SJCRH30 (cell line): ENCODE measurements around the gene FBLN5. TPM values are rescaled to one million over a fixed set of nuclear protein-coding genes. Genes with fewer than 3 reads are reported as not detected.

Experiments
- DNase-seq, 2 experiments: peaks; one replicate each; pipeline ENCODE4 v3.0.0-alpha.2; 2015 to 2020
- H3K27ac ChIP-seq: fragments of 250-450 bp; sonication (Bioruptor Pico); 2 replicates; pipeline ENCODE4 v1.5.1; 2020; ENCODE audit warnings: mild to moderate bottlenecking, moderate library complexity
- H3K27me3 ChIP-seq: fragments of 250-450 bp; sonication (Bioruptor Pico); 2 replicates; pipeline ENCODE4 v1.5.1; 2020; ENCODE audit warnings: mild to moderate bottlenecking, moderate library complexity
- H3K36me3 ChIP-seq: fragments of 250-450 bp; sonication (Bioruptor Pico); 2 replicates; pipeline ENCODE4 v1.5.1; 2020; ENCODE audit warnings: mild to moderate bottlenecking, moderate library complexity
- H3K4me1 ChIP-seq: fragments of 250-450 bp; sonication (Bioruptor Pico); 2 replicates; pipeline ENCODE4 v1.5.1; 2020; ENCODE audit warnings: mild to moderate bottlenecking, moderate library complexity
- H3K4me3 ChIP-seq: fragments of 250-450 bp; sonication (Bioruptor Pico); 2 replicates; pipeline ENCODE4 v1.5.1; 2020; ENCODE audit warnings: mild to moderate bottlenecking, moderate library complexity
- H3K9me3 ChIP-seq: fragments of 250-450 bp; sonication (Bioruptor Pico); replicated peaks from 2 replicates; pipeline ENCODE4 v1.5.1; 2020; ENCODE audit warnings: mild to moderate bottlenecking, moderate library complexity
- total RNA-seq: library from RNA; depleted of rRNA; stranded (reverse); fragments of >200 nt; shearing (Covaris generic); gene quantifications from 2 replicates; pipeline ENCODE4 v1.2.3, GENCODE V29; 2014

FBLN5 gene
- total RNA-seq, 1 experiment from 2014 or later, result 29.6 TPM

- DNase-seq, result peak in 1 of 2 experiments; percentile 16
- Histone ChIP-seq H3K27me3 (no peaks in the 10 kb centered on the region), H3K36me3 (no peaks in the 10 kb centered on the region), H3K4me1 (peaks cover 60% of the 10 kb centered on the region), H3K27ac (peak overlapping the region; percentile 71), H3K9me3 (no peaks in the 10 kb centered on the region), H3K4me3 (no peak overlapping the region)
These were observed 57.9 kb downstream of the FBLN5 start for GRCh38 chr14:91889477-91890211.

- peak overlapping the region; percentile 71 for H3K27ac ChIP-seq
- H3K4me1 ChIP-seq, result peaks cover 60% of the 10 kb centered on the region
These were observed 58.6 kb downstream of the FBLN5 start for GRCh38 chr14:91888641-91889476.

GRCh38 chr14:91886961-91887360 lies 60.5 kb downstream of the FBLN5 start:
- DNase-seq, result no peak
- H3K27me3 ChIP-seq, result no peaks in the 10 kb centered on the region
- no peaks in the 10 kb centered on the region; the same call in 1 of the 2 replicates for H3K36me3 ChIP-seq
- H3K4me3 ChIP-seq, result no peak overlapping the region
- H3K27ac ChIP-seq, result no peak overlapping the region
- no peaks in the 10 kb centered on the region for H3K9me3 ChIP-seq
- H3K4me1 ChIP-seq, result peaks cover 42% of the 10 kb centered on the region

More at GRCh38 chr14:91888641-91889476, 58.6 kb downstream of the FBLN5 start:
- Histone ChIP-seq H3K4me3 (no peak overlapping the region), H3K9me3 (no peaks in the 10 kb centered on the region), H3K27me3 (no peaks in the 10 kb centered on the region), H3K36me3 (no peaks in the 10 kb centered on the region)
- DNase-seq, result peak; percentile 32 to 72

- Histone ChIP-seq H3K27me3 (no peaks in the 10 kb centered on the region), H3K4me1 (peaks cover 33% of the 10 kb centered on the region), H3K9me3 (no peaks in the 10 kb centered on the region), H3K27ac (peak overlapping the region; percentile 12; the same call in 1 of the 2 replicates), H3K4me3 (no peak overlapping the region), H3K36me3 (no peaks in the 10 kb centered on the region; the same call in 1 of the 2 replicates)
- DNase-seq, result peak; percentile 16 to 73
These were observed 61.7 kb downstream of the FBLN5 start for GRCh38 chr14:91885839-91886238.

GRCh38 chr14:91885113-91885712 lies 62.3 kb downstream of the FBLN5 start:
- H3K27me3 ChIP-seq, result no peaks in the 10 kb centered on the region
- no peaks in the 10 kb centered on the region for H3K9me3 ChIP-seq
- H3K4me3 ChIP-seq, result no peak overlapping the region
- H3K36me3 ChIP-seq, result no peaks in the 10 kb centered on the region; the same call in 1 of the 2 replicates
- DNase-seq, result no peak
- peaks cover 27% of the 10 kb centered on the region for H3K4me1 ChIP-seq
- no peak overlapping the region; the same call in 1 of the 2 replicates for H3K27ac ChIP-seq

GRCh38 chr14:91884664-91885063 lies 62.8 kb downstream of the FBLN5 start:
- H3K27ac ChIP-seq, result no peak overlapping the region
- no peaks in the 10 kb centered on the region for H3K9me3 ChIP-seq
- H3K4me3 ChIP-seq, result no peak overlapping the region
- H3K4me1 ChIP-seq, result peaks cover 21% of the 10 kb centered on the region
- no peak for DNase-seq
- no peaks in the 10 kb centered on the region for H3K27me3 ChIP-seq
- peaks cover 2% of the 10 kb centered on the region; the same call in 1 of the 2 replicates for H3K36me3 ChIP-seq

- peaks cover 2% of the 10 kb centered on the region; the same call in 1 of the 2 replicates for H3K36me3 ChIP-seq
- no peaks in the 10 kb centered on the region for H3K9me3 ChIP-seq
- DNase-seq, result no peak
- H3K27ac ChIP-seq, result no peak overlapping the region
- no peak overlapping the region for H3K4me3 ChIP-seq
- no peaks in the 10 kb centered on the region for H3K27me3 ChIP-seq
- peaks cover 12% of the 10 kb centered on the region for H3K4me1 ChIP-seq
These were observed 63.7 kb downstream of the FBLN5 start for GRCh38 chr14:91883753-91884152.

- H3K36me3 ChIP-seq, result peaks cover 2% of the 10 kb centered on the region; the same call in 1 of the 2 replicates
- H3K4me3 ChIP-seq, result no peak overlapping the region
- no peak overlapping the region for H3K27ac ChIP-seq
- H3K9me3 ChIP-seq, result no peaks in the 10 kb centered on the region
- no peaks in the 10 kb centered on the region for H3K27me3 ChIP-seq
- H3K4me1 ChIP-seq, result peaks cover 7% of the 10 kb centered on the region; the same call in 1 of the 2 replicates
- no peak for DNase-seq
These were observed 64.7 kb downstream of the FBLN5 start for GRCh38 chr14:91882776-91883175.

- H3K27ac ChIP-seq, result no peak overlapping the region
- no peaks in the 10 kb centered on the region for H3K9me3 ChIP-seq
- peaks cover 2% of the 10 kb centered on the region; the same call in 1 of the 2 replicates for H3K36me3 ChIP-seq
- DNase-seq, result no peak
- H3K27me3 ChIP-seq, result no peaks in the 10 kb centered on the region
- H3K4me3 ChIP-seq, result no peak overlapping the region
- H3K4me1 ChIP-seq, result peaks cover 7% of the 10 kb centered on the region; the same call in 1 of the 2 replicates
These were observed 65.1 kb downstream of the FBLN5 start for GRCh38 chr14:91882369-91882768.

- H3K36me3 ChIP-seq, result peaks cover 2% of the 10 kb centered on the region; the same call in 1 of the 2 replicates
- DNase-seq, result no peak
- H3K4me3 ChIP-seq, result no peak overlapping the region
- no peaks in the 10 kb centered on the region for H3K27me3 ChIP-seq
- H3K9me3 ChIP-seq, result no peaks in the 10 kb centered on the region
- H3K4me1 ChIP-seq, result no peaks in the 10 kb centered on the region
- H3K27ac ChIP-seq, result no peak overlapping the region
These were observed 68.3 kb downstream of the FBLN5 start for GRCh38 chr14:91879196-91879595.

GRCh38 chr14:91878274-91878673 lies 69.2 kb downstream of the FBLN5 start:
- no peak overlapping the region for H3K27ac ChIP-seq

GRCh38 chr14:91877376-91877915 lies 70.0 kb downstream of the FBLN5 start:
- H3K36me3 ChIP-seq, result peaks cover 2% of the 10 kb centered on the region; the same call in 1 of the 2 replicates
- no peak overlapping the region for H3K4me3 ChIP-seq
- no peaks in the 10 kb centered on the region for H3K9me3 ChIP-seq
- H3K4me1 ChIP-seq, result 0 out of 2 replicates have a peak, but pooled peaks cover 5% of the 10 kb centered on the region
- no peak overlapping the region for H3K27ac ChIP-seq
- no peaks in the 10 kb centered on the region for H3K27me3 ChIP-seq
- no peak for DNase-seq

More at GRCh38 chr14:91878274-91878673, 69.2 kb downstream of the FBLN5 start:
- Histone ChIP-seq H3K9me3 (no peaks in the 10 kb centered on the region), H3K27me3 (no peaks in the 10 kb centered on the region), H3K4me3 (no peak overlapping the region), H3K4me1 (0 out of 2 replicates have a peak, but pooled peaks cover 5% of the 10 kb centered on the region), H3K36me3 (peaks cover 2% of the 10 kb centered on the region; the same call in 1 of the 2 replicates)
- DNase-seq, result no peak

- H3K9me3 ChIP-seq, result no peaks in the 10 kb centered on the region
- no peak for DNase-seq
- peaks cover 2% of the 10 kb centered on the region; the same call in 1 of the 2 replicates for H3K36me3 ChIP-seq
- no peaks in the 10 kb centered on the region for H3K27me3 ChIP-seq
- no peak overlapping the region for H3K27ac ChIP-seq
- no peak overlapping the region for H3K4me3 ChIP-seq
- 0 out of 2 replicates have a peak, but pooled peaks cover 5% of the 10 kb centered on the region for H3K4me1 ChIP-seq
These were observed 71.0 kb downstream of the FBLN5 start for GRCh38 chr14:91876492-91876891.
